HEK293 (cell line): ENCODE data around the gene IDH3B.

Source experiments
- CTCF ChIA-PET: fragments of 350-600 bp; formaldehyde crosslinking; extraction: SDS; loops from one replicate; lab custom pipeline; 2021; ENCODE audit warnings: antibody characterized with exemption; lab: Yijun Ruan, JAX
- POLR2A ChIA-PET: fragments of 300-600 bp; formaldehyde crosslinking; extraction: SDS; loops from one replicate; lab custom pipeline; 2020; ENCODE audit warnings: antibody characterized with exemption, inconsistent platforms; lab: Yijun Ruan, JAX
- H3K27ac ChIP-seq: fragments of 200-500 bp; sonication (Bioruptor generic); 2 replicates; pipeline ENCODE4 v1.5.1; 2014; ENCODE audit warnings: low read depth, low read length, control low read depth, inconsistent platforms; ENCODE audit errors: extremely low read depth
- H3K36me3 ChIP-seq, 2 experiments: fragments of 200-500 bp in 1 of 2; sonication (Bioruptor generic) in 1 of 2; 1 replicate in 1 of 2; 2 replicates in 1 of 2; pipeline ENCODE4 v1.5.1; 2014 to 2017; ENCODE audit warnings: inconsistent platforms in 2 of 2, low read length in 2 of 2; ENCODE audit not compliant: control insufficient read depth in 2 of 2, insufficient read depth in 1 of 2
- H3K4me1 ChIP-seq: fragments of 200-500 bp; sonication (Bioruptor generic); 2 replicates; pipeline ENCODE4 v1.5.1; 2014; ENCODE audit warnings: mild to moderate bottlenecking, low read length, inconsistent platforms; ENCODE audit not compliant: control insufficient read depth, insufficient read depth
- H3K4me3 ChIP-seq: 2 replicates; pipeline ENCODE4 v1.5.1; 2011; ENCODE audit warnings: low read depth, mild to moderate bottlenecking, control low read depth, low read length, moderate library complexity
- H3K9me3 ChIP-seq: fragments of 200-500 bp; sonication (Bioruptor generic); 2 replicates; pipeline ENCODE4 v1.5.1; 2014; ENCODE audit warnings: low read depth, low read length, inconsistent platforms; ENCODE audit not compliant: control insufficient read depth, insufficient read depth
- MYNN ChIP-seq: fragments of 450-650 bp; formaldehyde crosslinking; IDR thresholded peaks from 2 replicates; pipeline ENCODE4 v1.5.1; 2016; ENCODE audit warnings: missing biosample characterization, missing genetic modification characterization, borderline replicate concordance
- SP7 ChIP-seq: fragments of 450-650 bp; formaldehyde crosslinking; IDR thresholded peaks from 2 replicates; pipeline ENCODE4 v1.5.1; 2016; ENCODE audit warnings: missing biosample characterization, missing genetic modification characterization
- ZBTB17 ChIP-seq: fragments of 450-650 bp; formaldehyde crosslinking; IDR thresholded peaks from 2 replicates; pipeline ENCODE4 v1.5.1; 2016; ENCODE audit warnings: missing biosample characterization, missing genetic modification characterization
- ZBTB7A ChIP-seq: fragments of 450-650 bp; formaldehyde crosslinking; IDR thresholded peaks from 2 replicates; pipeline ENCODE4 v1.5.1; 2016; ENCODE audit warnings: low read depth, missing biosample characterization, missing genetic modification characterization
- ZFP3 ChIP-seq: fragments of 450-650 bp; formaldehyde crosslinking; IDR thresholded peaks from 2 replicates; pipeline ENCODE4 v1.5.1; 2016; ENCODE audit warnings: low read depth, missing biosample characterization, missing genetic modification characterization
- ZNF133 ChIP-seq: fragments of 450-650 bp; formaldehyde crosslinking; IDR thresholded peaks from 2 replicates; pipeline ENCODE4 v1.5.1; 2016; ENCODE audit warnings: missing biosample characterization, missing genetic modification characterization
- ZNF146 ChIP-seq: fragments of 450-650 bp; formaldehyde crosslinking; IDR thresholded peaks from 2 replicates; pipeline ENCODE4 v1.5.1; 2016; ENCODE audit warnings: missing biosample characterization, missing genetic modification characterization
- ZNF16 ChIP-seq: fragments of 450-650 bp; formaldehyde crosslinking; IDR thresholded peaks from 2 replicates; pipeline ENCODE4 v1.5.1; 2016; ENCODE audit warnings: low read depth, missing biosample characterization, missing genetic modification characterization
- ZNF174 ChIP-seq: fragments of 450-650 bp; formaldehyde crosslinking; IDR thresholded peaks from 2 replicates; pipeline ENCODE4 v1.5.0; 2017; ENCODE audit warnings: missing biosample characterization, mild to moderate bottlenecking, missing genetic modification characterization
- ZNF37A ChIP-seq: fragments of 450-650 bp; IDR thresholded peaks from 2 replicates; pipeline ENCODE4 v1.5.1; 2018; ENCODE audit warnings: missing biosample characterization, missing genetic modification characterization
- ZNF548 ChIP-seq: fragments of 450-650 bp; formaldehyde crosslinking; IDR thresholded peaks from 2 replicates; pipeline ENCODE4 v1.5.1; 2016; ENCODE audit warnings: missing biosample characterization, missing genetic modification characterization
- ZNF549 ChIP-seq: fragments of 450-650 bp; IDR thresholded peaks from 2 replicates; pipeline ENCODE4 v1.5.1; 2018; ENCODE audit warnings: missing biosample characterization, missing genetic modification characterization, mild to moderate bottlenecking, inconsistent platforms, moderate library complexity
- ZNF571 ChIP-seq: fragments of 450-650 bp; formaldehyde crosslinking; IDR thresholded peaks from 2 replicates; pipeline ENCODE4 v1.5.0; 2017; ENCODE audit warnings: missing biosample characterization, missing genetic modification characterization
- ZNF600 ChIP-seq: fragments of 450-650 bp; formaldehyde crosslinking; IDR thresholded peaks from 2 replicates; pipeline ENCODE4 v1.5.1; 2016; ENCODE audit warnings: missing biosample characterization, missing genetic modification characterization
- ZNF654 ChIP-seq: fragments of 450-650 bp; formaldehyde crosslinking; IDR thresholded peaks from 2 replicates; pipeline ENCODE4 v1.5.1; 2016; ENCODE audit warnings: low read depth, missing biosample characterization, missing genetic modification characterization
- ZNF785 ChIP-seq: fragments of 450-650 bp; formaldehyde crosslinking; IDR thresholded peaks from 2 replicates; pipeline ENCODE4 v1.5.1; 2016; ENCODE audit warnings: missing biosample characterization, missing genetic modification characterization
- ZSCAN30 ChIP-seq: fragments of 450-650 bp; IDR thresholded peaks from 2 replicates; pipeline ENCODE4 v1.5.1; 2018; ENCODE audit warnings: missing biosample characterization, mild to moderate bottlenecking, missing genetic modification characterization, moderate library complexity
- TF ChIP-seq, protein P1 (sequence below): fragments of 450-650 bp; formaldehyde crosslinking; IDR thresholded peaks from 2 replicates; pipeline ENCODE4 v1.5.1; 2016; ENCODE audit warnings: missing biosample characterization, missing genetic modification characterization, borderline replicate concordance
- TF ChIP-seq, protein P2 (sequence below): fragments of 450-650 bp; formaldehyde crosslinking; conservative IDR thresholded peaks from 2 replicates; pipeline ENCODE4 v1.5.1; 2016; ENCODE audit warnings: low read depth, missing biosample characterization, missing genetic modification characterization
- TF ChIP-seq, protein P3 (sequence below): IDR thresholded peaks from 2 replicates; pipeline ENCODE4 v1.6.1; 2011; ENCODE audit warnings: mild to moderate bottlenecking, low read depth, low read length, borderline replicate concordance
- TF ChIP-seq, protein P4 (sequence below): fragments of 450-650 bp; formaldehyde crosslinking; IDR thresholded peaks from 2 replicates; pipeline ENCODE4 v1.5.0; 2017; ENCODE audit warnings: missing biosample characterization, missing genetic modification characterization, borderline replicate concordance
- TF ChIP-seq, protein P5 (sequence below): fragments of 450-650 bp; formaldehyde crosslinking; IDR thresholded peaks from 2 replicates; pipeline ENCODE4 v1.5.1; 2017; ENCODE audit warnings: missing biosample characterization, missing genetic modification characterization
- TF ChIP-seq, protein P6 (sequence below): fragments of 450-650 bp; formaldehyde crosslinking; IDR thresholded peaks from 2 replicates; pipeline ENCODE4 v1.5.1; 2016; ENCODE audit warnings: missing biosample characterization, missing genetic modification characterization

The IDH3B gene

DNA sequence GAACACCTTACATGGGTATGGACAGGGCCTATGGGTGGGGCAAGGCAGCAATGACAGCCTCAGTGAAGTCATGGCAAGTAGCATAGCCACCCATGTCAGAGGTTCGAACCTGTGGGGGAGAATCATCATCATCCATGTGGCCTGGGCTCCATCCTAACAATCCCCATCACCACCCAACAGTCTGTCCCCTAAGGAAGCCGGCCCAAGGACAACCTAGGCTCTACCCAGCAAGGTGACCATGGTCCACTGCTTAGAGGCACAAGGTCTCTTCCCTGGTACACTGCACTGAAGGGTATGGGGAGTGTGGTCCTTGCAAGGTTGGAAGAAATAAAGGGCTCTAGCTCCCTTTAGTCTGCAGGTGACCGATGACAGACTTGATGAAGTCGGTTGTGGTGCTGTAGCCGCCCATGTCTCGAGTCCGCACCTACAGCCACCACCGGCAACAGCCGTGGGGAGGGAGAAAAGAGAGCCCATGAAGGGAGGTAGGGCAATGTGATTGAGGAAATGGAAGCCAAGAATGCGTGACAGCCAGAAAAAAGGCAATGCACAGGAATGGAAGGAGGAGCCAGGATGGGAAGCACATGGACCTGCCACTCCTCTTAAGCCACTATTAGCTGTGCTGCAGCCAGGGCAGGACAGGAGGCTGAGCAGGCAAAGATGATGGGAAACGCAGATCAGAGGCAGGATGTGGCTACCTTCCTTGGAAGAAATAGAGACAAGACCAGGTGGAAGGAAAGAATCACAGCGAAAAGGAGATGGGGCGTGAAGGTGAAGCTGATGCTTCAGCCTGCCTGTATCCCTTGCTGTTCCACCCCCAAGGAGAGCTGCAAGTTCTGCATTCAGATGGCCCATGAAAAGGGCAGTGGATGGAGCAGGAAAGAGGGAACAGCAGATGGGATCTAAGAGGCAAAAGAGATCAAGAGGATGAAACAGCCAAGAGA lies 5.3 kb downstream of the IDH3B start (continued):
- TF ChIP-seq, protein P1, sequence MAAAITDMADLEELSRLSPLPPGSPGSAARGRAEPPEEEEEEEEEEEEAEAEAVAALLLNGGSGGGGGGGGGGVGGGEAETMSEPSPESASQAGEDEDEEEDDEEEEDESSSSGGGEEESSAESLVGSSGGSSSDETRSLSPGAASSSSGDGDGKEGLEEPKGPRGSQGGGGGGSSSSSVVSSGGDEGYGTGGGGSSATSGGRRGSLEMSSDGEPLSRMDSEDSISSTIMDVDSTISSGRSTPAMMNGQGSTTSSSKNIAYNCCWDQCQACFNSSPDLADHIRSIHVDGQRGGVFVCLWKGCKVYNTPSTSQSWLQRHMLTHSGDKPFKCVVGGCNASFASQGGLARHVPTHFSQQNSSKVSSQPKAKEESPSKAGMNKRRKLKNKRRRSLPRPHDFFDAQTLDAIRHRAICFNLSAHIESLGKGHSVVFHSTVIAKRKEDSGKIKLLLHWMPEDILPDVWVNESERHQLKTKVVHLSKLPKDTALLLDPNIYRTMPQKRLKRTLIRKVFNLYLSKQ (tag by site-specific recombination), result no peak
- TF ChIP-seq ZNF146 (tag by site-specific recombination), result no peak
- no peak for TF ChIP-seq ZFP3 (tag by site-specific recombination)
- TF ChIP-seq ZNF600 (tag by site-specific recombination), result peak; percentile 98
- TF ChIP-seq ZNF654 (tag by site-specific recombination), result no peak
- no peak for TF ChIP-seq MYNN (tag by site-specific recombination)
- TF ChIP-seq, protein P2, sequence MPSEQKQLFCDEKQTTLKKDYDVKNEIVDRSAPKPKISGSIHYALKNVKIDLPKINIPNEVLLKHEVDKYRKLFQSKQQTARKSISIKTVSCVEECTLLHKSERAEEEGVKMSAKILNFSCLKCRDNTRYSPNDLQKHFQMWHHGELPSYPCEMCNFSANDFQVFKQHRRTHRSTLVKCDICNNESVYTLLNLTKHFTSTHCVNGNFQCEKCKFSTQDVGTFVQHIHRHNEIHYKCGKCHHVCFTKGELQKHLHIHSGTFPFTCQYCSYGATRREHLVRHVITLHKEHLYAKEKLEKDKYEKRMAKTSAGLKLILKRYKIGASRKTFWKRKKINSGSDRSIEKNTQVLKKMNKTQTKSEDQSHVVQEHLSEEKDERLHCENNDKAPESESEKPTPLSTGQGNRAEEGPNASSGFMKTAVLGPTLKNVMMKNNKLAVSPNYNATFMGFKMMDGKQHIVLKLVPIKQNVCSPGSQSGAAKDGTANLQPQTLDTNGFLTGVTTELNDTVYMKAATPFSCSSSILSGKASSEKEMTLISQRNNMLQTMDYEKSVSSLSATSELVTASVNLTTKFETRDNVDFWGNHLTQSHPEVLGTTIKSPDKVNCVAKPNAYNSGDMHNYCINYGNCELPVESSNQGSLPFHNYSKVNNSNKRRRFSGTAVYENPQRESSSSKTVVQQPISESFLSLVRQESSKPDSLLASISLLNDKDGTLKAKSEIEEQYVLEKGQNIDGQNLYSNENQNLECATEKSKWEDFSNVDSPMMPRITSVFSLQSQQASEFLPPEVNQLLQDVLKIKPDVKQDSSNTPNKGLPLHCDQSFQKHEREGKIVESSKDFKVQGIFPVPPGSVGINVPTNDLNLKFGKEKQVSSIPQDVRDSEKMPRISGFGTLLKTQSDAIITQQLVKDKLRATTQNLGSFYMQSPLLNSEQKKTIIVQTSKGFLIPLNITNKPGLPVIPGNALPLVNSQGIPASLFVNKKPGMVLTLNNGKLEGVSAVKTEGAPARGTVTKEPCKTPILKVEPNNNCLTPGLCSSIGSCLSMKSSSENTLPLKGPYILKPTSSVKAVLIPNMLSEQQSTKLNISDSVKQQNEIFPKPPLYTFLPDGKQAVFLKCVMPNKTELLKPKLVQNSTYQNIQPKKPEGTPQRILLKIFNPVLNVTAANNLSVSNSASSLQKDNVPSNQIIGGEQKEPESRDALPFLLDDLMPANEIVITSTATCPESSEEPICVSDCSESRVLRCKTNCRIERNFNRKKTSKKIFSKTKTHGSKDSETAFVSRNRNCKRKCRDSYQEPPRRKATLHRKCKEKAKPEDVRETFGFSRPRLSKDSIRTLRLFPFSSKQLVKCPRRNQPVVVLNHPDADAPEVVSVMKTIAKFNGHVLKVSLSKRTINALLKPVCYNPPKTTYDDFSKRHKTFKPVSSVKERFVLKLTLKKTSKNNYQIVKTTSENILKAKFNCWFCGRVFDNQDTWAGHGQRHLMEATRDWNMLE, result no peak
- TF ChIP-seq ZNF174 (tag by site-specific recombination), result no peak
- no peak for TF ChIP-seq ZNF133 (tag by site-specific recombination)
- no peak for TF ChIP-seq ZNF785 (tag by site-specific recombination)
- TF ChIP-seq, protein P3, sequence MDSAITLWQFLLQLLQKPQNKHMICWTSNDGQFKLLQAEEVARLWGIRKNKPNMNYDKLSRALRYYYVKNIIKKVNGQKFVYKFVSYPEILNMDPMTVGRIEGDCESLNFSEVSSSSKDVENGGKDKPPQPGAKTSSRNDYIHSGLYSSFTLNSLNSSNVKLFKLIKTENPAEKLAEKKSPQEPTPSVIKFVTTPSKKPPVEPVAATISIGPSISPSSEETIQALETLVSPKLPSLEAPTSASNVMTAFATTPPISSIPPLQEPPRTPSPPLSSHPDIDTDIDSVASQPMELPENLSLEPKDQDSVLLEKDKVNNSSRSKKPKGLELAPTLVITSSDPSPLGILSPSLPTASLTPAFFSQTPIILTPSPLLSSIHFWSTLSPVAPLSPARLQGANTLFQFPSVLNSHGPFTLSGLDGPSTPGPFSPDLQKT, result no peak
- peak; percentile 20; the same call in 1 of the 2 replicates for TF ChIP-seq ZSCAN30 (tag by site-specific recombination)
- TF ChIP-seq ZNF16, result no peak
- TF ChIP-seq, protein P4, sequence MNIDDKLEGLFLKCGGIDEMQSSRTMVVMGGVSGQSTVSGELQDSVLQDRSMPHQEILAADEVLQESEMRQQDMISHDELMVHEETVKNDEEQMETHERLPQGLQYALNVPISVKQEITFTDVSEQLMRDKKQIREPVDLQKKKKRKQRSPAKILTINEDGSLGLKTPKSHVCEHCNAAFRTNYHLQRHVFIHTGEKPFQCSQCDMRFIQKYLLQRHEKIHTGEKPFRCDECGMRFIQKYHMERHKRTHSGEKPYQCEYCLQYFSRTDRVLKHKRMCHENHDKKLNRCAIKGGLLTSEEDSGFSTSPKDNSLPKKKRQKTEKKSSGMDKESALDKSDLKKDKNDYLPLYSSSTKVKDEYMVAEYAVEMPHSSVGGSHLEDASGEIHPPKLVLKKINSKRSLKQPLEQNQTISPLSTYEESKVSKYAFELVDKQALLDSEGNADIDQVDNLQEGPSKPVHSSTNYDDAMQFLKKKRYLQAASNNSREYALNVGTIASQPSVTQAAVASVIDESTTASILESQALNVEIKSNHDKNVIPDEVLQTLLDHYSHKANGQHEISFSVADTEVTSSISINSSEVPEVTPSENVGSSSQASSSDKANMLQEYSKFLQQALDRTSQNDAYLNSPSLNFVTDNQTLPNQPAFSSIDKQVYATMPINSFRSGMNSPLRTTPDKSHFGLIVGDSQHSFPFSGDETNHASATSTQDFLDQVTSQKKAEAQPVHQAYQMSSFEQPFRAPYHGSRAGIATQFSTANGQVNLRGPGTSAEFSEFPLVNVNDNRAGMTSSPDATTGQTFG (tag by site-specific recombination), result no peak
- no peak for TF ChIP-seq SP7 (tag by site-specific recombination)

DNA sequence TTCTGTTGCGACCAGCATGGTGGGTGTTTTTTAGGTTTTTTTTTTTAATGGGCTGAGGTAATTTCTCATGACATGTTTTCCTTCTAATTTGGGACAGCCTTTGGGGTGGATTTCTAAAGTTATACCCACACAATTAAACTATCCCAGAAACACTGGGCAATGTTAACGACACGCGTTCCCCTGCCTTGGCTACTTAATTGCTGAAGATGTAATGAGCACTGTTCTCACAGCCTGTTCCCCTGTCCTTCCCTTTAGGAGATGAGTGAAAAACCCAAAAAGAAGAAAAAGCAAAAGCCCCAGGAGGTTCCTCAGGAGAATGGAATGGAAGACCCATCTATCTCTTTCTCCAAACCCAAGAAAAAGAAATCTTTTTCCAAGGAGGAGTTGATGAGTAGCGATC lies 6.3 kb downstream of the IDH3B start:
- POLR2A ChIA-PET, result no interaction called here
- TF ChIP-seq ZBTB7A (no peak), ZBTB17 (tag by site-specific recombination) (no peak), ZNF548 (tag by site-specific recombination) (no peak), ZNF37A (tag by site-specific recombination) (no peak), ZNF571 (tag by site-specific recombination) (no peak), ZNF549 (tag by site-specific recombination) (no peak)
- TF ChIP-seq, protein P5, sequence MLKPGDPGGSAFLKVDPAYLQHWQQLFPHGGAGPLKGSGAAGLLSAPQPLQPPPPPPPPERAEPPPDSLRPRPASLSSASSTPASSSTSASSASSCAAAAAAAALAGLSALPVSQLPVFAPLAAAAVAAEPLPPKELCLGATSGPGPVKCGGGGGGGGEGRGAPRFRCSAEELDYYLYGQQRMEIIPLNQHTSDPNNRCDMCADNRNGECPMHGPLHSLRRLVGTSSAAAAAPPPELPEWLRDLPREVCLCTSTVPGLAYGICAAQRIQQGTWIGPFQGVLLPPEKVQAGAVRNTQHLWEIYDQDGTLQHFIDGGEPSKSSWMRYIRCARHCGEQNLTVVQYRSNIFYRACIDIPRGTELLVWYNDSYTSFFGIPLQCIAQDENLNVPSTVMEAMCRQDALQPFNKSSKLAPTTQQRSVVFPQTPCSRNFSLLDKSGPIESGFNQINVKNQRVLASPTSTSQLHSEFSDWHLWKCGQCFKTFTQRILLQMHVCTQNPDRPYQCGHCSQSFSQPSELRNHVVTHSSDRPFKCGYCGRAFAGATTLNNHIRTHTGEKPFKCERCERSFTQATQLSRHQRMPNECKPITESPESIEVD (tag by site-specific recombination), result peak; percentile 50; the same call in 1 of the 2 replicates
- TF ChIP-seq, protein P6, sequence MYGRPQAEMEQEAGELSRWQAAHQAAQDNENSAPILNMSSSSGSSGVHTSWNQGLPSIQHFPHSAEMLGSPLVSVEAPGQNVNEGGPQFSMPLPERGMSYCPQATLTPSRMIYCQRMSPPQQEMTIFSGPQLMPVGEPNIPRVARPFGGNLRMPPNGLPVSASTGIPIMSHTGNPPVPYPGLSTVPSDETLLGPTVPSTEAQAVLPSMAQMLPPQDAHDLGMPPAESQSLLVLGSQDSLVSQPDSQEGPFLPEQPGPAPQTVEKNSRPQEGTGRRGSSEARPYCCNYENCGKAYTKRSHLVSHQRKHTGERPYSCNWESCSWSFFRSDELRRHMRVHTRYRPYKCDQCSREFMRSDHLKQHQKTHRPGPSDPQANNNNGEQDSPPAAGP (tag by site-specific recombination), result no peak
- peaks cover 54 to 98% of the 10 kb centered on the region in 2 experiments for H3K36me3 ChIP-seq
- H3K4me1 ChIP-seq, result no peaks in the 10 kb centered on the region
- no peak overlapping the region for H3K27ac ChIP-seq
- no peak overlapping the region for H3K4me3 ChIP-seq
- no peaks in the 10 kb centered on the region for H3K9me3 ChIP-seq
- CTCF ChIA-PET, result no interaction called here
